ENCODE data around the gene HS1BP3. TPM values are rescaled to one million over a fixed set of nuclear protein-coding genes. Genes with fewer than 3 reads are reported as not detected.

HS1BP3 gene
- total RNA-seq, 1 donor from 2014 or later = 10.0 TPM

DNA sequence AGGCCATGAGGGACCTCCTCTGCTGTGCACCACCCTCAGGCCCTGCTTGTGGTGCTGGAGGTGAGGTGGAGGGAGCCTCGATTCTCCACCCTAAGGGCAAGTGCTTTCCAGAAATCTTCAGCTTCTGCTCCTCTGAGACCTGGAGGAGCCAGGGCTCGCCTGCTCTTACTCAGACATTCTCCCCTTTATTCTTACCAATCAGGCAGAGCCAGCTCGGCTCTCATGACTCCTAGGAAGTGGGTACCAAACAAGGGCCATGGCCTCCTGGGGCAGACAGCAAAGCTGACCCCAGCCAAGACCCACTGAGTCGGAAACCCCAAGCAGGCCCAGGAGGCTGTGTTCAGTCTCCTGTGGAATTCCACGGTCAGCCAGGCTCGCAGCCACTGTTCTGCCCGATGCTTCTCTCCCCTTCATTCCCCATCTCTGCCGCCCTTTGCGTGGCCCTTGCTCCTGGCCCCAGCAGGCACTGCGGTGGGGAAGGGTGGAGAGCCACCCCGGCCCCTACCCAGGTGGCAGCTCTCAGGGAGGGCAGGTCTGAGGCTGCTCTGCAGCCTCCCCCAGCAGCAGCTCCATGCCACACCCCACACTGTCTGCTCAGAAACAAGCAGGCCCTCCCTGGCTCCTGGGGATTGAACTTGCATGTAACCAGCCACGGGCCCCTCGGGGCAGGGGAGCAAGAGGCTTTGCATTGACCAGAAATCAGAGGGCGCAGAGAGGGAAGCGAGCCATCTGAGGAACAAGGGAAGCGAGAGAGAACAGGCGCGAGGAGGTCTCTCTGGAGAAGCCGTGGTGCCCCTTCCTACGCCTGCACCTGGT is 24.0 kb downstream of the HS1BP3 start:
- no peaks in the 10 kb centered on the region for H3K9me3 Mint-ChIP-seq
- Histone ChIP-seq H3K79me2 (ENCODE audit: low read depth) (no peaks in the 10 kb centered on the region), H3K9me3 (ENCODE audit: low read depth) (no peaks in the 10 kb centered on the region), H3K36me3 (no peaks in the 10 kb centered on the region), H3K4me3 (no peak overlapping the region), H3F3A (ENCODE audit: low read depth) (no peaks in the 10 kb centered on the region), H3K4me1 (peaks cover 2% of the 10 kb centered on the region), H3K27ac (no peak overlapping the region), H3K9ac (no peak overlapping the region), H3K27me3 (no peaks in the 10 kb centered on the region), H2AFZ (replicated peaks) (no peak overlapping the region), H3K4me2 (no peak overlapping the region), H4K20me1 (ENCODE audit: low read depth) (no peaks in the 10 kb centered on the region)
- peaks cover 47% of the 10 kb centered on the region for H3K4me1 Mint-ChIP-seq
- H3K36me3 Mint-ChIP-seq = peaks cover 3% of the 10 kb centered on the region
- peaks cover 6% of the 10 kb centered on the region for H3K27me3 Mint-ChIP-seq (ENCODE audit: insufficient read depth, low read depth)
- no peak overlapping the region for H3K4me3 Mint-ChIP-seq
- TF ChIP-seq EZH2phosphoT487 (IDR thresholded peaks at IDR 0.05) (no peak), EZH2 (IDR thresholded peaks at IDR 0.05) (no peak)
- TF ChIP-seq, protein P1, sequence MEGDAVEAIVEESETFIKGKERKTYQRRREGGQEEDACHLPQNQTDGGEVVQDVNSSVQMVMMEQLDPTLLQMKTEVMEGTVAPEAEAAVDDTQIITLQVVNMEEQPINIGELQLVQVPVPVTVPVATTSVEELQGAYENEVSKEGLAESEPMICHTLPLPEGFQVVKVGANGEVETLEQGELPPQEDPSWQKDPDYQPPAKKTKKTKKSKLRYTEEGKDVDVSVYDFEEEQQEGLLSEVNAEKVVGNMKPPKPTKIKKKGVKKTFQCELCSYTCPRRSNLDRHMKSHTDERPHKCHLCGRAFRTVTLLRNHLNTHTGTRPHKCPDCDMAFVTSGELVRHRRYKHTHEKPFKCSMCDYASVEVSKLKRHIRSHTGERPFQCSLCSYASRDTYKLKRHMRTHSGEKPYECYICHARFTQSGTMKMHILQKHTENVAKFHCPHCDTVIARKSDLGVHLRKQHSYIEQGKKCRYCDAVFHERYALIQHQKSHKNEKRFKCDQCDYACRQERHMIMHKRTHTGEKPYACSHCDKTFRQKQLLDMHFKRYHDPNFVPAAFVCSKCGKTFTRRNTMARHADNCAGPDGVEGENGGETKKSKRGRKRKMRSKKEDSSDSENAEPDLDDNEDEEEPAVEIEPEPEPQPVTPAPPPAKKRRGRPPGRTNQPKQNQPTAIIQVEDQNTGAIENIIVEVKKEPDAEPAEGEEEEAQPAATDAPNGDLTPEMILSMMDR (IDR thresholded peaks at IDR 0.05) = no peak
- H3K27ac Mint-ChIP-seq = peak overlapping the region; percentile 69
- no peak for DNase-seq (ENCODE audit: low spot score)

DNA sequence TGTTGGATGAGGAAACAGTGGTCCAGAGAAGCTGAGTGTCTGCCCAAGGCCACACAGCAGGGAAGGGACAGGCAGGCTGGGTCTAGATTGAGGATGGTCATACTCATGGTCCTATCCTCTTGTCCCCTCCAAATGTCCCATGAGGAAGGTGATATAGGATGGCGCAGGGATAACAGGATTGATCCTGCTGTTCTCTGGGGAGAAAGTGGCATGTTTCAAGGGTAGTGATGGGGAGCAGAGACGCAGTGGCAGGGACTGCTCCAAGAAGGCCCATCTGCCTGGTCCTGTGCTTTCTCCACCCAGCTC is 24.6 kb downstream of the HS1BP3 start:
- H3K9me3 ChIP-seq (ENCODE audit: low read depth) = no peaks in the 10 kb centered on the region
- no peak overlapping the region for H3K4me2 ChIP-seq
- TF ChIP-seq EZH2 (IDR thresholded peaks at IDR 0.05) = no peak
- TF ChIP-seq, protein P1 (IDR thresholded peaks at IDR 0.05) = no peak
- TF ChIP-seq EZH2phosphoT487 (IDR thresholded peaks at IDR 0.05) = no peak
- H2AFZ ChIP-seq (replicated peaks) = no peak overlapping the region
- H3F3A ChIP-seq (ENCODE audit: low read depth) = no peaks in the 10 kb centered on the region
- Mint-ChIP-seq H3K27me3 (ENCODE audit: insufficient read depth, low read depth) (peaks cover 3% of the 10 kb centered on the region), H3K36me3 (peaks cover 3% of the 10 kb centered on the region), H3K4me1 (peaks cover 53% of the 10 kb centered on the region), H3K9me3 (no peaks in the 10 kb centered on the region), H3K27ac (peak overlapping the region; percentile 69), H3K4me3 (no peak overlapping the region)
- no peaks in the 10 kb centered on the region for H3K27me3 ChIP-seq
- H4K20me1 ChIP-seq (ENCODE audit: low read depth) = no peaks in the 10 kb centered on the region
- H3K27ac ChIP-seq = no peak overlapping the region
- H3K4me1 ChIP-seq = peaks cover 7% of the 10 kb centered on the region
- no peaks in the 10 kb centered on the region for H3K79me2 ChIP-seq (ENCODE audit: low read depth)
- no peak overlapping the region for H3K9ac ChIP-seq
- no peaks in the 10 kb centered on the region for H3K36me3 ChIP-seq
- DNase-seq (ENCODE audit: low spot score) = no peak
- H3K4me3 ChIP-seq = no peak overlapping the region

DNA sequence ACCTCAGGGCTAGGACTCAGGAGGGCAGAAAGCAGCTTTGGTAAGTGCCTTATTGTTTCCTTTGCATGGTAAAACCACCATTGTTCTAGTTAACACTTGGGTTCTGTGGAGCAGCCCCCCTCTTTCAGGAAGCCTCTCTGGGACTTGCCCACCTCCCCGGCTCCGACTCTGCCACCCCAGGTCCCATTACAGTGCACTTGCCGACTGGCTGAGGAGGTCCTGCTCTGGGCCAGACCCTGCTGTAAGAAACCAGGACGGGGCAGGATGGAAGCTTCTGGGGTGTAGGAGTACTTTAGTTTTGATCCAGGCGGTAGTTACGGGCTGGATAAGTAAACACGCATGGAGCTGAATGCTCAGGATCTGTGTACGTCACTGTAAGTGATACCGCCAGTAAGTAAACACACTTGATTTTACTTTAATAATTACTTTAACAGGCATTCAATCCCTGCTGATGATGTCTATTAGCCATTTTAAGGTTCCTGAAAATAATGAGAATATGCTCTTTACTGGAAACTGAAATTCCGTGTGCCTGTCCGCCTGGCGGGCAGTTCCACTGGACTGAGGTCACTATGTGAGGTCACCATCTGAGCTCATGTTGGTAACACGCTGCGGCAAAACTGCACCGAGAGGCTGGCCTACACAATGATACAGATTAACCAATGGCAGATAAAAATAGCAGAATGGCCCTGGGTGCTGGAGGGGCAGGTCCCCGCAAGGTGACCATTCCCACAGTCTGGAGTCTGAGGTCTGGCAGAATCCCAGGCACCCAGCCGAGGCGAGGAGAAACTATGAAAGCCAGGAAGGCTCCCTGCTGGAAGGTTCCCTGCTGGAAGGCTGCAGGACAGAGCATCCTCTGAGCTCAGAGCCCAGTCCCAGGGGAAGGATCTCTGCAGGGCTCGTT is 25.2 kb downstream of the HS1BP3 start:
- peaks cover 5% of the 10 kb centered on the region for H3K36me3 Mint-ChIP-seq
- Histone ChIP-seq H3K9me3 (ENCODE audit: low read depth) (no peaks in the 10 kb centered on the region), H3K79me2 (ENCODE audit: low read depth) (no peaks in the 10 kb centered on the region), H3K27ac (no peak overlapping the region), H3K4me1 (peaks cover 8% of the 10 kb centered on the region), H3K36me3 (no peaks in the 10 kb centered on the region), H3K4me2 (no peak overlapping the region), H3K9ac (no peak overlapping the region), H2AFZ (replicated peaks) (no peak overlapping the region), H3F3A (ENCODE audit: low read depth) (no peaks in the 10 kb centered on the region), H3K4me3 (no peak overlapping the region), H4K20me1 (ENCODE audit: low read depth) (no peaks in the 10 kb centered on the region), H3K27me3 (no peaks in the 10 kb centered on the region)
- peaks cover 57% of the 10 kb centered on the region for H3K4me1 Mint-ChIP-seq
- H3K4me3 Mint-ChIP-seq = peak overlapping the region; percentile 33
- peak overlapping the region; percentile 57 for H3K27ac Mint-ChIP-seq
- no peaks in the 10 kb centered on the region for H3K9me3 Mint-ChIP-seq
- H3K27me3 Mint-ChIP-seq (ENCODE audit: insufficient read depth, low read depth) = peaks cover 3% of the 10 kb centered on the region
- TF ChIP-seq EZH2phosphoT487 (IDR thresholded peaks at IDR 0.05) (no peak), EZH2 (IDR thresholded peaks at IDR 0.05) (no peak)
- TF ChIP-seq, protein P1 (IDR thresholded peaks at IDR 0.05) = no peak
- no peak for DNase-seq (ENCODE audit: low spot score)

All from neural progenitor cell (in vitro differentiated cells).